Measurements from ENCODE around the gene INPP5A.

The INPP5A gene

DNA sequence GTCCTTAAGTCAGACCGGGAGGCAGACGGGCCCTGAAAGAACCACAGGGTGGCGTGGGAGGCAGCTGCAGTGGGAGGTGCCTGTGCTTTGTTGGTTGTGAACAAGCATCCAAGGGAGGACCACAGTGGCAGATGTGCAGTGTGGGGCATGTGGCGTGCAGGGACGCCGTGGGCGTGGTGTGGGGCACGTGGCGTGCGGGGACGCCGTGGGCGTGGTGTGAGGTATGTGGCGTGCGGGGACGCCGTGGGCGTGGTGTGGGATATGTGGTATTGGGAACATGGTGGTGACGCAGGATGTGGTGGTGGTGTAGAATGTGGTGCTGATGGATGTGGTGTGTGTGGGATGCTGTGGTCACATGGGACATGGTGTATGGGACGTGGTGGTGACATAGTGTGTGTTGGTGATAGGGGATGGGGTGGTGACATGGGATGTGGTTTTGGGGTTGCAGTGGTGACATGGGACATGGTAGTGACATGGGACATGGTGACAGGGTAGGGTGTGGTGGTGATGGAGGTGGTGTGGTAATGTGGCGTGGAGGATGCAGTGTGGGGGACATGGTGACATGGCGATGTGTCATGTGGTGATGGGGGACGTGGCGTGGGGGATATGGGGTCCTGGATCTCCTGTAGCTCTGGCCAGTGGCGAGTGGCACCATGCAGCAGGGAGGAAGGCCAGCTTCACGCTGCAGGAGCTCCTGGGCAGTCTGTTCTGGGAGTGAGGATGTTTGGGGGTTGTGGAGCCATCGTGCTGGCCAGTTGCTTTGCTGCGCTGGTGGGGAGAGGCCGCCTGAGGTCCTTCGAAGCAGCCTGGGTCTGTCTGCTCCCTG lies 78.8 kb downstream of the INPP5A start:
- DNase-seq, result no peak

GRCh38 chr10:132616996-132617736 lies 79.6 kb downstream of the INPP5A start:
- DNase-seq, result no peak

- no peak for DNase-seq
Measured at GRCh38 chr10:132617737-132618052, 80.1 kb downstream of the INPP5A start.

DNA sequence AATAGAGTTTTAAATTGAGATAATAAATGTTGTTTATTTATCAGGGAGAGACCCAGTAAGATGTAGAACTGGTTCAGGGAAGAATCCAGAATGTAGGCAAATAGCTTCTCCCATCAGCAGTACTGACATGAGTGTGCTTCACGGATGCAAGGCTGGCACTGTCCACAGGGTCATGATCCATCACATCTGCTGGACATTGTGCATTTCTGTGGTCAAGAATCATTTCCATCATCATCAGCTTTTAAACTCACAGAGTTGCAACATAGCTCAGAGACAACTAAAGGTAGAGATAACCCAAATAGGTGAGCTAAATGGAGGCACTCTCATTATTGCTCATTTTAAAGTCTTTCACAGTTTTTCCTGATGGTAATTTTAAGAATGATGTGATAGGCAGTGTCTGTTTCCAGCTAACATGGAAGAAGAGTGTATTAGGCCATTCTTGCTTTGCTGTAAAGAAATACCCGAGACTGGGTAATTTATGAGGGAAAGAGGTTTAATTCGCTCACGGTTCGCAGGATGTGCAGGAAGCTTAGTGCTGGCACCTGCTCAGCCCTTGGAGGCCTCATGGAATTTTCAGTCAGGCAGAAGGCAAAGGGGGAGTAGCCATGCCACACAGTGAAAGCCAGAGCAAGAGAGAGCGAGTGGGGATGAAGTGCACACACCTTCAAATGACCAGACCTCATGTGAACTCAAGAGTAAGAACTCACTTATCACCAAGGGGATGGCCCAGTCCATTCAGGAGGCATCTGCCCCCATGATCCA lies 80.8 kb downstream of the INPP5A start:
- no peak for DNase-seq

- no peak for DNase-seq
Measured at GRCh38 chr10:132619927-132620326, 82.3 kb downstream of the INPP5A start.

- DNase-seq, result no peak
Measured at GRCh38 chr10:132624061-132624846, 86.7 kb downstream of the INPP5A start.

DNA sequence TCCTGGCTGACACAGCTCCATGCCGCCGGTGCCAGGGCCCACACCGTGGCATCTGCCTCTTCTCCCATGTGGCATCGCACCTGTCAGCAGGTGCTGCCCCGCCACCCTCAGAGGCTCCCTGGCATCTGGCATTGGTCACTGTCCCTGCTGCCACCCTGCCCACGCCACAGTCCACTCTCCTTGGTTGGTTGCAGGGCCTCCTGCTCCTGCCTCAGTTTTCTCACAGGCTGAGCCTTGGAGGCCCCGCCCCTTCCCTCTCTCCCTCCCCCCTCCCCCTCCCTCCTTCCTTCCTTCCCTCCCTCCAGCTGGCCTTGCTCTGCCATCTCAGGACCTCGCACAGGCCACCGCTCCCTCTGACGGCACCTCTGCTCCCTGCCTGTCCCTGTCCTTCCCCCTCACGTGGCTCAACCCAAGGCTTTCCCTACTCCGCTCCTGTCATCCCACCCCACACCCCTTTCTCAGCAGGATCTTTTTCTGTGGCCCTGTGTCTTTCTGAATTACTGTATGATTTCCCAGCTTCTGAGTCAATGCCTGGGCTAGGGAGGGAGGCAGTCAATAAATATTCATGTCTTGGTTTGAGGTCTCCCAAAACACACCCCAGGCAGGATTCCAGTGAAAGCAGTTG lies 87.4 kb downstream of the INPP5A start:
- DNase-seq, result peak; percentile 11

DNA sequence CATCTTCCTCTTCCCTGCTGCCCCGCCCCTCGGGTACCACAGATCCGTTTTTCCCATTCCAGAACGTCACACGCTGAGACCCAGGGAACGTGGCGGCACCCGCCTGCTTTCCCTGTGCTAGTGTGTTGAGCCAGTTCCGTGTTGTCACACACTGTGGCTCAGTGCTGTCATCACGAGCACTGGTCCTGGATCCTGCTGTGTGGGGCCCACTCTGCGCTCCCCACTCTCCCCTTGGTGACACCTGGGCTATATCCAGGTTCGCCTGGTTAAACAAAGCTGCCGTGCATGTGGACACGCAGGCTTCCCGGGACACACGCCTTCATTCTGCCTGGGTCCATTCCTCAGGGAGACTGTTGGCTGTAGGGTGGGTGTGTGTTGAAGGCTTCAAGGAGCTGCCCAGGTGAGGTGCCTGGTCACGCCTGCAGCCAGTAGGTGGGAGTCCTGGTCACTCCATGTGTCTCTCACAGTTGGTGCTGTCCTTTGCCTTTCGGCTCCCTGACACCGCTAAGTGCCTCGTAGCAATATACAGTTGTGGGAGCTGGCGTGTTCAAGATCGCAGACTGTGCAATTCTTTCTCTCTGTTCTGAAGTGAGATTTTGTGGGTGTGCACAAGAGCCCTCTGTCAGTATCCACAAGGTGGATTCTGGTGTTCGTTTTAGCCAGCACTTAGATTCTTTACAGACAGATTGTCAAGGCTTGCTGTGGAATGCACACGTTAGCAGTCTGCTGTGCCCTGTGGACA lies 88.6 kb downstream of the INPP5A start:
- DNase-seq, result no peak

- no peak for DNase-seq
Measured at GRCh38 chr10:132626761-132627665, 89.4 kb downstream of the INPP5A start.

DNA sequence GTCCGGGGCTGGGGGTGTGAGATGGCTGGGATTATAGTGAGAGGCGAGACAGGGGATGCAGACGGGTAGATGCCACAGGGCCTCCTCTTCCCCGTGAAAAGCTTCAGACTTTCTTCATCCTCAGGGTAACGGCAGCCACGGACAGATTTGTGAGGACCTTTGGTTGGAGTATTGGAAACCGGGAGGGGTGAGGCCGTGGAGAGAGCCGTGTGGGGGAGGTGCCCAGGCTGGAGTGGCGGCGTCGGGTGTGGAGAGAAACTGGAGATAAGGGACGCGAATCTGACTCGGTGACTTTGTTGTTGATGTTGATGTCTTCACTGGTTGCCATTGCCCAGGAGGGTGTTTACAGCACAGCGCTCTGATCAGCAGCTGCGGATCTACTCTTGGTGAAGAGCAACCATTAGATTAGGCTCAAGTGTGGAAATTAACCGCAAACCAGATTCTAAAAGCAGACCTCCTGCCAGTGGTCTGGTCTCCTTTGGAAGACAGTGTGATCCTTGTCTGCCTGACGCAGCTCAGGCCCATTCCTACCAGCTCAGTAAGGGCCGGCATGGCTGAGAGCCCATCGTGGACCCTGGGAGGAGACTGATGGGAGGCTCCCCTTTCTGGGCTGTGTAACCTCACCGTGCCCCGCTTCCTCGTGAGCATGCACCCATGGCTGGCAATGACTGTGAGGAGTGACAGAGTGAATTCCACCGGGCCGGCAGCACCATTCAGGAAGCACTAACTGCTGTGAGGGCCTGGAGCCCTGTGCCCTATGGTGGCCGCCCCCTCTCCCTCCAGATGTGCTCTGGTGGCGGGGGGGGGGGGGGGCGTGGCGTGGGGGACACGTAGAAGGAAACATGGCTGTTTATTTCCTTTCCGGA lies 90.3 kb downstream of the INPP5A start:
- peak; percentile 31 for DNase-seq

DNA sequence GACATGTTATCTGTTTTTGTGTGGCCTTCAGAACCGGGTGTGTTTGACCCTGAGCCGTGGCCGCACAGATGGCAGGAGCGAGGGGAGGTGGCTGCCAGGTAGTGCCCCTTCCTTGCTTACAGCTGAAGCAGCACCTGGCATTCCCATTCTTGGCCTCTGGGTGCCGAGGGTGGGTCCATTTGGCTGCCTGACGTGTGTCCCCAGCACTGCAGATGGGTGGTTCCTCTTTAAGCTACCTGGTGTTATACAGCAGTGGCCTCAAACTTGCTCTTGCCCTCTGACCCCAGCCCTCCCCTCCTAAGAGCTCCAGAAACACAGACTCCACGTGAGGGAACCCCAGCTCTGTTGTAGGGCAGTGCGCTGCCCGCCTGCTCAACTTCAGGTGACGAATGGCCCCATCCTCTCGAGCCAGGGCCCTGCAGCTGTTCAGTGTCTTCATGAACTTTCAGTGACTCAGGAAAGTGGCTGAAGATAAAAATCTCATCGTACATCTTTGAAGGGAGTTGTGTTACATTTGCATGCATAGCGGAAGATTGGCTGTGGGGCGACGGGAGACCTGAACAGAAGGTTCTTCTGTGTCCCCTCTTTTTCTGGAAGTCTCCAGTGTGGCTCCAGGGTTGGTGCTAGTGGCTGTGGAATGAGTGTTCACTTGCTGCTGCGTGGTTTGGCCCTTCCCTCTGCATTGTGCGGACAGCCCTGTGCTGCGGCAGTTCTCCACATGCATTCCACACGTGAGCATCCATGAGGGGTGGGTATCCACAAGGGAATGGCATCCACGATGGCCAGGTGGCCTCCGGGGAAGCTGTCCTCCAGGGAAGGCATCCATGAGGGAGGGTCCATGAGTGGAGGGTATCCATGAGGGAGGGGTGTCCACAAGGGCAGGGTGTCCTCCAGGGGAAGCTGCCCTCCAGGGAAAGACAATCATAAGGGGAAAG lies 91.6 kb downstream of the INPP5A start:
- no peak for DNase-seq

GRCh38 chr10:132630156-132630555 lies 92.6 kb downstream of the INPP5A start:
- no peak for DNase-seq

DNA sequence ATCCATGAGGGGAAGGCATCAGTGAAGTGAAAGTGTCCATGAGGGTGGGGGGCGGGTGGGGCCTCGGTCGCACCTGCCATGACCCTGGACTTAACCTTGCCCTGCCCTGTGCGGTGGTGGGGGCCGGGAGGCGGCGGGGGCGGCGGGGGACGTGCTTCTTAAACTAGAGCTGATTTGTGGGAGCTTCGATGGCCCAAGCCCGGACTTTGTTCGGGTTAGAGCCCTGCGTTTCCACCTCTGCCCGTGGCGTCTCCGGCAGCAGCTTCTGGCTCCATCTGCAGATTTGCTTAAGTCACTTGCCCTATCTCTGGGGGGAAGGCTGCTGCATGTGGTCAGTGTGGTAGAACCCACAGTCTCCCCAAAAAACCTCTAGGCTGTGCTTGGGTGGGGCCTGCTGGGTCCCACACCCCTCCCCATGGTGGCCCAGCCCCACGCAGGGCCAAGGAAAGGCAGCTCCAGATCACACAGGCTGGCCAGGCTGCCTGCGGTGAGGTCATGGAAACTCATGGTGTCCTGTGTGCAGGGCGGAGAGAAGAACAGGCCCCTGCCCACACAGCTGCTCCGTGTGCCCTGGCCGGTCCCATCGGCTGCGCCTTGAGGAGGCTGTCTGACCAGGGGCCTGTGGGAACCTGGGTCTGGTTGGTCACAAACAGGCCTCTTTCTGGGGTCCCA lies 93.2 kb downstream of the INPP5A start:
- no peak for DNase-seq

DNA sequence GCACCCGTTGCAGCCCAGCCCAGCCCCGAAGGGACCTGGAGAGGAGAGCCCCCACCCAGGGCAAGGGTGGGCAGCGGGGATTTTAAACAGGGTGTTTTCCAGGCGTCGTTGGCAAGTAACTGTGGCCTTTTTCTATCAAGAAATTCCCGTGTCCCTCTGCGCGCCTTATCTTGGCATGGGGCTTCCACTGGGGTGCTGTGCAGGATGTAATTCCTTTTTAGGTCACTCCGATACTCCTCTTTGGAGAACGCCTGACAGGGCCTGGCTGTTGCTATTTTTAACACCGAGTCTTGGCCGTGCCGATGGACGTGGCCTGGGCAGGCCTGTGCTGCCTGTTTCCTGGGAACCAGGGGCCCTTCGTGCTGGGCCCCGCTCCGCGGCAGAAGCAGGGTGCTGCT lies 93.8 kb downstream of the INPP5A start:
- no peak for DNase-seq

GRCh38 chr10:132632091-132632561 lies 94.5 kb downstream of the INPP5A start:
- DNase-seq, result no peak

DNA sequence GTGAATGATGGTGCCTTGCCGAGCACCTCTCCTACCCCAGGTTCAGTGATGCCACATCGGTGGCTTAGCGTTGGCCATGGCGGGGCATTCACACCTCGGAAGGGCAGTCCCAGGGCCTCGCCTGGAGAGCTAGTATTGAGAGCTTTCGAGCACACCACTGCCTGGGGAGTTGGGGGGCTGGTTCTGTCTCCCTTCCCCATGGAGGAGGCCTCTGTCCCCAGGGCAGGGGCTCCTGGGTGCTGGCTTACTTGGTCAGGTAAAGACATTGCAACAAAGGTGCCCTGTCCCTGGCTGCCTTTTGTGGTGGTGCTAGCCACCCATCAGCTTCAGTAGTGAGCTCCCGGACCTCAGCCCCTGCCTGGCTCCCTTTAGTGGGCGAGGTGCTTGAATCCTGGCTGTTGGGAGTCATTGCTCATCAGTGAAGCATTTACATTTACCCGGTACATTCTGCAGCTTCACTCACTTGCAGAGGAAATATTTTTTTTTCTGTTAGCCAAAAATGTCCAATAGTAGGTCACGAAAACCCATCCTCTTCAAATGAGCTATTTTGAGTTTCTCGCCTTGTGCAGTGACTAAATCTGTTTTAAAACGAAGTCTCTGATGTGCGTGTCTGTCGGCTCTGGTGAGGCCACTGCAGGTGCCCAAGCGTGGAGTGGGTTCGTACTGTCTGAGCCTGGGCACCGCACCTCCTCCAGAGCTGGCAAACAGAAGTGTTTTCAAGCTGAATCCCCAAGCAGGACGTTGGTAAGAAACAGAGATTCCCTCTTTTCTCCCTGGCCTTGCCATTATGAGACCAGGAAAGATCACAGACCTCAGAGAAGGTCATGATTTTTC lies 95.5 kb downstream of the INPP5A start:
- peak; percentile 59 for DNase-seq

Measured in fibroblast of skin of right quadriceps (primary cell).